GM15510 (cell line): Measurements from ENCODE around the gene TPD52L1.
A peak's percentile ranks its signal among the peaks of the same experiment; 100 is the strongest.

Source experiments
- POLR2A ChIP-seq: IDR thresholded peaks from 3 replicates; pipeline ENCODE4 v1.6.1; 2011; ENCODE audit warnings: borderline replicate concordance; ENCODE audit not compliant: insufficient read length; ENCODE audit errors: extremely low read depth

Gene TPD52L1

DNA sequence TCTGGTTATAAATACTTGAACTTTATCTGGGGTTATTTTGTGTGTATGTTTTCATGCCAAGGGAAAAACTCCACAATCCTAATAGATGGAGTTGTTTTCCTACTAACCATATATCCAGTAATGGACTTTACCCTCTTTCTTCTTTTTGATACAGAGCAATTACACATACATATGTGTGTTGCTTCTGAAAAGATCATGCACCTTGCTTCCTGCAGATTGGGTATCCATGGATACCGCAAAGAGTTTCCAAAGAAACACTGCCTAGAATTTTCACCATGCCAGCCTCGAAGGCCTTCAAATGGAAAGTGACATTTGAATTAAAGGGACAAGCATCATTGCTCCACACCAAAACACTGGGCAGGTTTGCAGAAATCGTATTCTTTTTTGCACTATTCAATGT is 121.4 kb downstream of the TPD52L1 start:
- TF ChIP-seq POLR2A = no peak

DNA sequence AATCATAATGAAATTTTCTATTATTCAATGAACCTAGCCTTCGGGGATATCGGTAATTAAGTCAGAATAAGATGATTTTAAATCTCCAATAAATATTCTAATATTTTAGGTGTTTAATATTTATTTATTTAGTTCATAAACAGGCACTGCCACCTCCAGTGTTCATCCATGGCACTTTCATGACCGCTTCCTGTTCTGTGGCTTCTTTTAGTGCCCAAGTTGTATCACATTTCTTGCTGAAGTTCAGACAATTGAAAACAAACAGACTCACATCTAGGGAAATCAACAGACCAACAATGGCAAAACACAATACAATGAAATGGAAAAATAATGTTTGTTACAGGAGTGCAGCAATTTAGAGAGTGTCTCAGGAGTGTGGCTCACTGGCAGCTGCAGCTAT is 122.2 kb downstream of the TPD52L1 start:
- TF ChIP-seq POLR2A = no peak

DNA sequence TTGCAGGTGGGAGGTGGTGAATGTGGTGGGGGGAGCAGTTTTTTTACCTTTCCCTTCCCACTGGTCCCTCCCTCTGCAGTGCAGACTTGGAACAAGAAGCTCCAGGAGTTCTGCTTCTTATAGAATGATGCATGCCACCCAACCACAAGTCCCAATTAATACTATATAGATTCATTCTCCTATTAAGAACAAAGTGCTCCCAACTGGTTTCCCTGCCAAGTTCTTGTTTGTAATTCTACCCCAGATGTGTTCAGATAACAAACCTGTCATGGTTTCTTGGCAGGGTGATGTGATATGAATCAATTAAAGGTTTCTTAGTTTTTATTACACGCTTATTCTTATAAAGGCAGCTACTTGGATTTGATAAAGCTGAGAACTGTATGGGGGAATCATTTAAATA is 124.3 kb downstream of the TPD52L1 start:
- TF ChIP-seq POLR2A = no peak

DNA sequence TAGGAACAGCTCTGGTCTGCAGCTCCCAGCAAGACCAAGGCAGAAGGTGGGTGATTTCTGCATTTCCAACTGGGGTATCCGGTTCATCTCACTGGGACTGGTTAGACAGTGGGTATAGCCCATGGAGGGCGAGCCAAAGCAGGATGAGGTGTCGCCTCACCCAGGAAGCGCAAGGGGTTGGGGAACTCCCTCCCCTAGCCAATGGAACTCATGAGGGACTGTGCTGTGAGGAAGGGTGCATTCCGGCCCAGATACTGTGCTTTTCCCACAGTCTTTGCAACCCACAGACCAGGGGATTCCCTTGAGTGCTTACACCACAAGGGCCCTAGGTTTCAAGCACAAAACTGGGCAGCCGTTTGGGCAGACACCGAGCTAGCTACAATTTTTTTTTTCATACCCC is 126.4 kb downstream of the TPD52L1 start:
- no peak for TF ChIP-seq POLR2A

DNA sequence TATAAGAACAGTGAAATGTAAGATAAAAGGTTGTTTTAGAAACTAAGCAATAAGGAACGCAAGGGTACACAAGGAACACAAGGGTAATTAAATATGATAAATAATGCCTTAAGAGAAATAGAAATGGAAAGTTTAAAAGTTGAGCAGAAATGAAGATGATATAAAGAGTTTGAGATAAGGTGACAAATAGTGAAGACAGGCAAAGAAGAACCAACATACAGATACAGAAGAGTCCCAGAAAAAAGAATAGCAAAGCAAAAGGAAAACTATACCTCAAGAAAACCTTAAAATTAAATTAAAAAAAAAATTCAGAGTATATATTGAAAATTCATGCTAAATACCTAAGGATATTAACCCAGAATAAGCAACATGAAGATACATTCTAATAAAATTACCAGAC is 131.8 kb downstream of the TPD52L1 start:
- TF ChIP-seq POLR2A = no peak

DNA sequence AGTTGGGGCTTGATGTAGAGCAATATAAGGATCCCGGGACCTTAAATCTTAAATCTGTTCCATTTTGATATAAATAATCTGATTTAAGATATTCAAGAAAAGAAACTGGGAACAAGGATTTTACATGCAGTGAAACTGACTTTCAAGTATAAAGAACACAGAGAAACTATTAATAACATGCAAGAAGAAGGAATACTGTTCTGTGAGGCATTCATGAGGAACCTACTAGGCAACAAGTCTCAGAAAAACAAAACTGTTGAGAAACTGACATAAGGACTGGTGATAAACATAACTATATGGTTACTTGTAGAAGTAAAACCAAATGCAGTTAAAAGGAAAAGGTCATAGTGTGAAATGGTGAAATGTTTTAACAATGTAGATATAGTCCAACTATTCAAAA is 132.4 kb downstream of the TPD52L1 start:
- TF ChIP-seq POLR2A = no peak

DNA sequence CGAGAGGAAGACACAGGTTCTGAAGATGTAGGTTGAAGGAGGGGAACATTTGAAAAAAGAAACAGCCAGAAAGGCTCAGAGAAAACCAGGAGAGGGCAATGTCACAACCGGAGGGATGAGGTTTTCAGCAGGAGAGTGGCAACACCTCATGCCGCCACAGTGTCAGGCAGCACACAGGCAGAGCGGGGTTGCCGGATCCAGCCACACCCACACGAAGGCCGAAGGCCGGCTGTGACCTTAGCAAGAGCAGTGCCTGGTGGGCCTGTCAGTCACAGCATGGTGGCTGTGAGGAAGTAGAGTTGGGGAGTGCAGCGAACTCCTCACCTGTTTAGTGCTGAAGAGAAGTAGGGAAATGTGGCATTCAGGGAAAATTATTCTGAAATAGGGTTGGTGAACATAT is 134.1 kb downstream of the TPD52L1 start:
- no peak for TF ChIP-seq POLR2A

DNA sequence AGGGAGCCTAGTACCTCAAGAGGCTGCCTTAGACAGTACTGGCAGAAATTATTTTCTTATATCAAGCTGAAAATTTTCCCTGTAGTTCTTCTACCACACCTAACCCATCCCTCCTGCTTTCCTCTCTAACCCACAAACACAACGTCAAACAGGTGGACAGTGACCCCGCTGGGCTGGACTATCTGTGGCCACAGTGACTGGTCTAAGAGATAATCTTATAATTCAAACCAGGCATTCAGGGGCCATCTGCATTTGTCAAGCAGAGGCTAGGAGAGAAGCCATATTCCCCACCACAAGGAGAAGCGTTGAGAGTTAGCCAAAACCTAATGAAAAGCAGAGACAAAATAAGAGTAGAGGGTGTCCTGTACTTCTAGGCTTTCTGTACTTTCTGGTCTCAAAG is 140.0 kb downstream of the TPD52L1 start:
- TF ChIP-seq POLR2A = no peak

DNA sequence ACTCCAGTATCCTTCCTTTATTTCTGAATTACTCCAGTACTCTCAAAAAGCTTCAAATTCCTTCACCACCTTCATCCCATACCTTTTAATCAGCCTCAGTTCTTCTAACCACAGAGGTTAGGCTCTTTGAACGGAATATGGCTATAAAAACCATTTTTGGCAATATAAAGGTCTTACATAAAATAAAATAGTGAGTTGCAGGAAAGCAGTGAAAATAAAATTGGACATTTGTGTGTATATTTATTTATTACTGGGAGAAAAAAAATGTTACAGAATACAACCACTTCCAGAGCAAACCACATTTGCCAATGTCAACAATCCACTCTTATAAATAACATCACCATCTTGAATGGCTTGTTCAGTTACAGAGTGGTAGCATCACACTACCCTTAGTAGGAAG is 140.5 kb downstream of the TPD52L1 start:
- TF ChIP-seq POLR2A = no peak

DNA sequence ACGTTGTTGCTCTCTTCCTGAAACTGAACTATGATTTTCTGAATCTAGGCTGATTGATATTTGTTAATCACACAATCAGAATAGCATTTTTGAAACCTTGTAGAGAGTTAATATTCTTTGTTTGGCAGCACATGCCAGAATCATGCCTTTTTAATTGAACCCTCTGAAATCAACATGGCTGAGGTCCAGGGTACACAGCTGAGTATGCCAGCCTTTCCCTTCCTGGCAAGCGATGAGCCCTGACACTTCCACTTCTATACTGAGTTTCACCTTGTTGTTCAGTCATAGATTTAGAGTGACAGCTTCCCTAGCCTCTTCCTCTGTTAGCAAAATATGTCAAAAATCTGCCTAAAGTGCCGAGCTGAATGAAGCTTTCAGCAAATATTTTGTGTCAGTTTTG is 141.4 kb downstream of the TPD52L1 start:
- TF ChIP-seq POLR2A = no peak

DNA sequence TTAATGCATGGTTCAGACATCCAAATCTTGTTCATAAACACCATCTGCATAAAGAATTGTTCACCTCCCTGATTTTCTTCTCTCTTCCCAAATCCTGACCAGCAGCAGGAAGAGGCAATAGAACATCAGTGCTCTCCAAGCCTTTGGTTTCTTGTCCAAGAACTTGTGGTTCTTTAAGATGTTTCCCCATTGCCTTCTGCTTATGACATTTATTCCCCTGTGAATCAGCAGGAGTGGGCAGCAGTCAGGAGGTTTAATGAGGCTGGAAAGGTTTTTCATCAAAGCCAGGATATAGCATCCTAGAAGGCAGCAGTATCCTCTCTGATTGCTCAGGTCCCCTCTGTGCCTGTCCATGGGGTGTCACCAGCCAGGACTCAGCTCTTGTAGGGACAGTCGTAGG is 142.9 kb downstream of the TPD52L1 start:
- no peak for TF ChIP-seq POLR2A

DNA sequence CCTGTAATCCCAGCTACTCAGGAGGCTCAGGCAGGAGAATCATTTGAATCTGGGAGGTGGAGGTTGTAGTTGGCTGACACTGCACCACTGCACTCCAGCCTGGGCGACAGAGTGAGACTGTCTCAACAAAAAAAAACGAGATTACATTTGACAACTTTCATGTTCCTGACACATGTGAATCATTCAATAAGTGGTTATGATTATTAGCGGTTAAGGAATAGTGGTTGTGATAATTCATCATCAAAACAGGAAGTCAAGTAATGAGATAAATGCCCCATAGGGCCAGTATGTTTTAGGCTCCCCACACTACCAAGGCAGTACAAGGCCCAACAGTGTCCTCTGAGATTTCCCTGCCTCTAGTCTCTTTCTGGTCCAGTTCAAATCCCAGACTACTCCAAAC is 145.7 kb downstream of the TPD52L1 start:
- no peak for TF ChIP-seq POLR2A

DNA sequence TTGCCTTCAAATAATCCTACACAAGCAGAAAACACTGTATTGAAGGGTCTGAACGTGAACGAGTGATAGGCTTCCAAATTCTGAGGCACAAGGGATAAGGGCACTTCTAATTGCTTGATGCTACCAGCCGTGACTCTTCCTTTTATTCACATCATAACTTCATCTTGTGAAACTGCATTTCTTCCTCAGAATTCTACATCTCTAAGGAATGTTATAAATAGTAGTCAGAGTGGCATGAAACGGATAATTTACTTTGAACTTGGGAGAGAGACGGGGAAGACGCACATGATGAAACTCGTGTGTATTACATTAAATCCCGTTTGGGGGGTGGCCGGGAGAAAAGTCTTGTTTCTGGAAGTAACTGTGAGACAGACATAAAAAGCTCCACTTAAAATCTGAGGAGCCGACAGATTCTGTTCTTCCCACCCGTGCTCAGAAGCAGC is 147.4 kb downstream of the TPD52L1 start:
- TF ChIP-seq POLR2A = no peak

DNA sequence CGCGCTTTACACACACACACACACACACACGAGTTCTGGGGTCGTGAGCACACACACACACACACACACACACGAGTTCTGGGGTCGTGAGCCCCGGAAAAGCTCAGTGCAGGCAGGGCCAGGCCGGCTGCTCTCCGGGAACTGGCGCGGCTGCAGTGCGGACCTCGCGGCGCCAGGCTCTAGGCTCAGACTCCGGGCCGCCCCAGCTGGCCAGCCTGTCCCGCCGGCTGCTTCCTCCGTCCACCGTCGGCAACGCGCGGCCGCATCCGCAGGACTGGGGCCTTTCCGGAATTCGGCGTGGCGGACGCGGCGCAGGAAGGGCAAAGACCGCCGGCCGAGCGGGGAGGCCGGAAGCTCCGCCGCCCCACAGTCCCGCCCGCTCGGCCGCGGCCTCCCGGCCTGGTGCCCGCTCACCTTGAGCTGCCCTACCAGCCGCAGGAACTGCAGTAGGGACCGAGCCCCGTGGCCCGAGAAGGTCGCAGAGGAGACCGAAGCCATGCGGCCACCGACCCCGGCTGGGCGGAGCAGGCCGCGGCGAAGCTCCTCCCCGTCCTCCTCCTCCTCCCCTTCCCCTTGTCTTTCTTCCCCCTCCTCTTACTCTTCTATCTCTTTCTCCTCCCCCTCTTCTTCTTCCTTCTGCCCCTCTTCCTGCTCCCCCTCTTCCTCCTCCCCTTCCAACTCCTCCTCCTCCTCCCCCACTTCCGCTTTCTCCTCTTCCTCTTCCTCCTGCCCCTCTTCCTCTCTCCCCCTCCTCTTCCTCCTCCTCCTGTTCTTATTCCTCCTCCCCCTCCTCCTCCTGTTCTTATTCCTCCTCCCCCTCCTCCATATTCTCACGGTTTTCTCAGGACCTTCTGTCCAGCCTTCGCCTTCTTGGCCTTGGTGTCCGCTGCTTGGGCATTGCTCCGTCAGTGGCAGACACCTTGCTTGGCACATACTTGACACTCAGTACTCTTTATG is 148.1 kb downstream of the TPD52L1 start, which contains the start of gene HDDC2:
Gene HDDC2, minus strand, starts transcription at position 533 of the 957 bp plus-strand sequence. Its CDS starts 35 bp downstream, at position 498.
- peak; percentile 65 for TF ChIP-seq POLR2A

DNA sequence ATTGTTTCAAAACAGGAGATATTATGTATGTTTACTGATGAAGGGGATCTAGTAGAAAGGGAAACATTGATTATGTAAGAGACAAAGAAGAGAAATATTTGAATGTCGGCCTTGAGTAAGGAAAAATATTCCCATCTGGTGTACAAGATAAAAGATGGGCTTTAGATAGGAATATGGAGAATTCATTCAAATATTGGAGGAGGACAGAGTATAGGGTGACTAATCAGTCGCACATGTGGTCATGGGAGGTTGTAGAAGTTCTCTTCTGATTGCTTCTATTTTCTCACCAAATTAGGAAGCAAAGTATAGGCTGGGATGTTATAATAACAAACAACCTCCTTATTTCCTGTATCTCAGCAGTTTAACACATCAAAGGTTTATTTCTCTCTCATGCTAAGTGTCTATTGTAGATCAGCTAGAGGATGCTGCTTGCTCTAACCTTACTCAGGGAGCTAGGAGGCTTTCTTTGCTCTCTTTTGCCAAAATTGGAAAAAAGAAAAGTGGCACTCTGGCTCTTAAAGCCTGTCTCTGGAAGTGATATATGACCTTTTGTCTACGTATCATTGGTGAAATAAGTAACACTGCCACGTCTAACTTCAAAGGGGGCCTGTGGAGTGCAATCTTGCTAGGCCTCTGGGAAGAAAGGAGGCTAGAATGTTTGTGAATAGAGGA is 149.4 kb downstream of the TPD52L1 start:
- TF ChIP-seq POLR2A = no peak

DNA sequence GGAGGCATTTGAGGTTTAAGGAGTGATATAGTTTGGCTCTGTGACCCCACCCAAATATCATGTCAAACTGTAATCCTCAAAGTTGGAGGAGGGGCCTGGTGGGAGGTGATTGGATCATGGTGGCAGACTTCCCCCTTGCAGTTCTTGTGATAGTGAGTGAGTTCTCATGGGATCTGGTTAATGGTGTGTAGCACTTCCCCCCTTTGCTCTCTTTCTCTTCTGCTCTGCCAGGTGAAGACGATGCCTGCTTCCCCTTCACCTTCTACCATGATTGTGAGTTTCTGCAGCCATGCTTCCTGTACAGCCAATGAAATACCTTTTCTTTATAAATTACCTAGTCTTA is 149.9 kb downstream of the TPD52L1 start:
- no peak for TF ChIP-seq POLR2A
